ENCODE data around the gene FIGNL2. TPM values are rescaled to one million over a fixed set of nuclear protein-coding genes. Genes with fewer than 3 reads are reported as not detected.

FIGNL2 gene
- total and polyA plus RNA-seq, 9 of the 15 experiments (the other 6 are each of a cell fraction or from before 2014, with no cell fraction given), result 0.01 TPM; not detected in 8

- TF ChIP-seq RBM22 (IDR thresholded peaks at IDR 0.05; ENCODE audit: low read depth, low read length, poor library complexity, severe bottlenecking) (no peak), ZNF311 (CRISPR knock-in tag; IDR thresholded peaks at IDR 0.05) (no peak), CTCF (IDR thresholded peaks at IDR 0.05 in 2 of 3, conservative IDR thresholded peaks at IDR 0.05 in 1 of 3; ENCODE audit: insufficient read depth in 2 of 3, low read depth in 1 of 3, low read length in 3 of 3) (no peak), NR3C1 (CRISPR knock-in tag; IDR thresholded peaks at IDR 0.05) (no peak), CREM (IDR thresholded peaks at IDR 0.05; ENCODE audit: low read depth) (peak; percentile 63; the same call in 1 of the 2 replicates), ZNF24 (IDR thresholded peaks at IDR 0.05) (no peak), LCOR (CRISPR knock-in tag; IDR thresholded peaks at IDR 0.05) (no peak), HINFP (tag; conservative IDR thresholded peaks at IDR 0.05; ENCODE audit: low read depth) (no peak), SP2 (IDR thresholded peaks at IDR 0.05; ENCODE audit: extremely low read depth, low read depth, low read length, poor library complexity, severe bottlenecking) (no peak), ZNF175 (CRISPR knock-in tag; IDR thresholded peaks at IDR 0.05; ENCODE audit: low read depth) (0 out of 2 replicates have a peak, but pooled peaks have one; percentile 74), HMG20B (CRISPR knock-in tag; IDR thresholded peaks at IDR 0.05) (no peak), ZNF140 (CRISPR knock-in tag; IDR thresholded peaks at IDR 0.05) (no peak), ZNF347 (CRISPR knock-in tag; IDR thresholded peaks at IDR 0.05; ENCODE audit: low read depth) (no peak), ZNF398 (CRISPR knock-in tag; IDR thresholded peaks at IDR 0.05) (no peak), ZNF133 (CRISPR knock-in tag; IDR thresholded peaks at IDR 0.05) (no peak), PRPF4 (IDR thresholded peaks at IDR 0.05; ENCODE audit: insufficient read depth, low read depth, low read length, poor library complexity, severe bottlenecking) (no peak)
- TF ChIP-seq, protein P1, sequence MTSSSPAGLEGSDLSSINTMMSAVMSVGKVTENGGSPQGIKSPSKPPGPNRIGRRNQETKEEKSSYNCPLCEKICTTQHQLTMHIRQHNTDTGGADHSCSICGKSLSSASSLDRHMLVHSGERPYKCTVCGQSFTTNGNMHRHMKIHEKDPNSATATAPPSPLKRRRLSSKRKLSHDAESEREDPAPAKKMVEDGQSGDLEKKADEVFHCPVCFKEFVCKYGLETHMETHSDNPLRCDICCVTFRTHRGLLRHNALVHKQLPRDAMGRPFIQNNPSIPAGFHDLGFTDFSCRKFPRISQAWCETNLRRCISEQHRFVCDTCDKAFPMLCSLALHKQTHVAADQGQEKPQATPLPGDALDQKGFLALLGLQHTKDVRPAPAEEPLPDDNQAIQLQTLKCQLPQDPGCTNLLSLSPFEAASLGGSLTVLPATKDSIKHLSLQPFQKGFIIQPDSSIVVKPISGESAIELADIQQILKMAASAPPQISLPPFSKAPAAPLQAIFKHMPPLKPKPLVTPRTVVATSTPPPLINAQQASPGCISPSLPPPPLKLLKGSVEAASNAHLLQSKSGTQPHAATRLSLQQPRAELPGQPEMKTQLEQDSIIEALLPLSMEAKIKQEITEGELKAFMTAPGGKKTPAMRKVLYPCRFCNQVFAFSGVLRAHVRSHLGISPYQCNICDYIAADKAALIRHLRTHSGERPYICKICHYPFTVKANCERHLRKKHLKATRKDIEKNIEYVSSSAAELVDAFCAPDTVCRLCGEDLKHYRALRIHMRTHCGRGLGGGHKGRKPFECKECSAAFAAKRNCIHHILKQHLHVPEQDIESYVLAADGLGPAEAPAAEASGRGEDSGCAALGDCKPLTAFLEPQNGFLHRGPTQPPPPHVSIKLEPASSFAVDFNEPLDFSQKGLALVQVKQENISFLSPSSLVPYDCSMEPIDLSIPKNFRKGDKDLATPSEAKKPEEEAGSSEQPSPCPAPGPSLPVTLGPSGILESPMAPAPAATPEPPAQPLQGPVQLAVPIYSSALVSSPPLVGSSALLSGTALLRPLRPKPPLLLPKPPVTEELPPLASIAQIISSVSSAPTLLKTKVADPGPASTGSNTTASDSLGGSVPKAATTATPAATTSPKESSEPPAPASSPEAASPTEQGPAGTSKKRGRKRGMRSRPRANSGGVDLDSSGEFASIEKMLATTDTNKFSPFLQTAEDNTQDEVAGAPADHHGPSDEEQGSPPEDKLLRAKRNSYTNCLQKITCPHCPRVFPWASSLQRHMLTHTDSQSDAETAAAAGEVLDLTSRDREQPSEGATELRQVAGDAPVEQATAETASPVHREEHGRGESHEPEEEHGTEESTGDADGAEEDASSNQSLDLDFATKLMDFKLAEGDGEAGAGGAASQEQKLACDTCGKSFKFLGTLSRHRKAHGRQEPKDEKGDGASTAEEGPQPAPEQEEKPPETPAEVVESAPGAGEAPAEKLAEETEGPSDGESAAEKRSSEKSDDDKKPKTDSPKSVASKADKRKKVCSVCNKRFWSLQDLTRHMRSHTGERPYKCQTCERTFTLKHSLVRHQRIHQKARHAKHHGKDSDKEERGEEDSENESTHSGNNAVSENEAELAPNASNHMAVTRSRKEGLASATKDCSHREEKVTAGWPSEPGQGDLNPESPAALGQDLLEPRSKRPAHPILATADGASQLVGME (CRISPR knock-in tag; IDR thresholded peaks at IDR 0.05), result no peak
These were observed 37.6 kb upstream of the FIGNL2 start (continued) for GRCh38 chr12:51886021-51886710.

All from K562 (cell line).